LHCN-M2 (cell line): ENCODE data around the gene SLC35F3. TPM values are rescaled to one million over a fixed set of nuclear protein-coding genes. Genes with fewer than 3 reads are reported as not detected.

Source experiments
- DNase-seq: peaks from one replicate; pipeline ENCODE4 v3.0.0-alpha.2; 2012; ENCODE audit warnings: low read depth
- total RNA-seq: library from RNA; depleted of rRNA; stranded (reverse); fragments of >200 nt; gene quantifications from 2 replicates; pipeline ENCODE4 v1.2.3, GENCODE V29; 2014

The SLC35F3 gene
- total RNA-seq, 1 experiment from 2014 or later, result not detected

DNA sequence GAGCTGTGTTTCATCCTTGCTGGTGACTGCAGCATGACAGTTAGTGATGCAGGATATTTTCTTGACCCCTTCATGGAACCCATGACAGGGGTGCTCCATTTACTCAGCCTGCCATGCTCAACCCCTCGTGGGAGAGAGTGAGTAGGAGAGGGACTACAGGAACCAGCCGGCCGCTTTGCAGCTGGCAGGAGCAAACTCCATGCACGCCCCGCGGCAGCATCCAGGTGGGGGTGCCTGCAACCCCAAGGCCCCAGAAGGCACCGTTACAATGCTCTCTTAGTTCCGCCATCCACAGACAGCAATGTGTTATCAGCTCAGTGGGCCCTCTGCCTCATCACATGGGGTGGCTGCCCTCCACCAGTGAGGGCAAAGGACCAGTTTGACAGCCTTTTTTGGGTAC is 135.1 kb downstream of the SLC35F3 start:
- DNase-seq, result no peak

DNA sequence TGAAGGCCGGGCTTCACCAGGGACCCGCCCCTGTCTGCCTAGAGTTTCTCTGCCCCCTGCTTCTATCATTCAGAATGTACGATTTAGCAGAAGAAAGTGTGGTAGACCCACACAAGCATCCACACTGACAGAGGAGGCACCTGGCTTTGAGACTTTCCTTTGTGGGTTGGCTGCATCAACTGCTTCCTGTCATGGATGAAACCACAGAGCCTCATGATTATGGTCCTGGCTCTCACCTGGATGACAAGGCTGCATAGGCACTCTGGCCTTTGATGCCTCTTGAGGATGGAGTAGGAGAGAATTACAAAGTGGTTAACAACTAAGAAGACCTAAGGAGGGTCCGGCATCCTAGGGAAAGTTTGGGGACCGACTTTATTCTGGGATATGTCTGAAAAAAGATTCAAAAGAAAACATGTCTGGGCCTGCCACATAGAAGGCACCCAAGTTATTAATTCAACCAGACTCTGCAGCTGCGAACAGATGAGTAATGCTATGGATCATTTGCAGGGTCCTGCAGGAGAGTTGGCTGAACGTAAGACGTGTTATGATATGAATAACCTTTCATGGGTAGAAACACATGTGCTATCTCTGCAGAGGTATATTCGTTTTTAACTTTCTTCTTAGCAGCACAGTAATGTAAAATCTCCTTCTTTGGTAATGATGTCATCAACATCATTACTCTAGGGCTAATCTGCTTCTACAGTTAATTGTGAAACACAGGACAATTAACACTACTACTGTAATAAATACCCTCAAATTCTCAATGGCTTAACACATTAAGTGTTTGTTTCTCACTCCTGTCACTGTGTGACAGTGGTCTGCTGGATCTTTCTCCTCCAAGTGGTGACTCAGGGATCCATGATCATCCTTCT is 136.2 kb downstream of the SLC35F3 start:
- DNase-seq, result no peak

DNA sequence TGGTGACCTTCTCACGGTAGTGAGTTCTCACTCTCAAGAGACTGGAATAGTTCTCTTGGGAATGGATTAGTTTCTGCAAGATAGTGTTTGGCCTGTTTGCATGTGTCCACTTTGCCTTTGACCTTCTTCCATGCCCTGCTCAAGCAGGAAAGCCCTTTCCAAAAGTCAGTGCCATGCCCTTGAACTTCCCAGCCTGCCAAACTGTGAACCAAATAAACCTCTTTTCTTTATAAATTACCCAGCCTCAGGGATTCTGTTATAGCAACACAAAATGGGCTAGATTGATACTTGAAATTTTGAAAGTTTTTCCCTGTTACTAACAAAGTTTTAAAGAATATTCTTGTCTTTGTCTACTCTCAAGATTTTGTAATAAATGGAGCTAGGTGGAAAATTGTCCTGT is 139.6 kb downstream of the SLC35F3 start:
- DNase-seq, result no peak

DNA sequence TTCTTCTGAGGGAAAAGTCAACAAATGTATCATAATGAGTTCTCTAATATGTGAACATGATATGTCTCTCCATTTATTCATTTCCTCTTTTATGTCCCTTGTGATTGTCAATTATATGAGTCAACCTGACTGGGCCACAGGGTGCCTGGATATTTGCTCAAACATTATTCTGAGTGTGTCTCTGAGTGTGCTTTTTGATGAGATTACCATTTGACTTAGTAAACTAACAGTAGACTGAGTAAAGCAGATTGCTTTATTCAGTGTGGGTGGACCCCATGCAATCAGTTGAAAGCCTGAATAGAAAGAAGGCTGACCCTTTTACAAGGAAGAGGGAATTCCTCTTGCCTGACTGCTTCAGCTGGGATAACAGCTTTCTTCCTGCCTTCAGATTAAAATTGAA is 142.6 kb downstream of the SLC35F3 start:
- no peak for DNase-seq

DNA sequence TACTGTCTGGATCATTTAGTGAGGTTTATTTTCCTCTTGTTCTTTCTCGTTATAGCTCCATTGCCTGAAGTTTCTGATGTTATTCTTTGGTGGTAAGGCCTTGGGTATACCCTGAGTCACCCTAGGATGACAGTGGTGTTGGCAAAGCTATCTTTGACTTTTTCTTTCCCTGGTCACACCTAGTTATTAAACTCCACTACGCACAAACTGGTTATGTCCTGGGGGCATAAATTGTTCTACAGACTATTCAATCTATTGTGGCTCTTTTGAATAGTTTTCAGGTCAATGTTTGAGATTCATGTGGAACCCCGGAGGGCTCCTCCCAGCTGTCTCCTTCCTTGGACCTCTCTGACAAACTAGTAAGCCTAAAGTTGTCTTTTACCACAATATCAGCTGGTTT is 157.7 kb downstream of the SLC35F3 start:
- DNase-seq, result no peak

DNA sequence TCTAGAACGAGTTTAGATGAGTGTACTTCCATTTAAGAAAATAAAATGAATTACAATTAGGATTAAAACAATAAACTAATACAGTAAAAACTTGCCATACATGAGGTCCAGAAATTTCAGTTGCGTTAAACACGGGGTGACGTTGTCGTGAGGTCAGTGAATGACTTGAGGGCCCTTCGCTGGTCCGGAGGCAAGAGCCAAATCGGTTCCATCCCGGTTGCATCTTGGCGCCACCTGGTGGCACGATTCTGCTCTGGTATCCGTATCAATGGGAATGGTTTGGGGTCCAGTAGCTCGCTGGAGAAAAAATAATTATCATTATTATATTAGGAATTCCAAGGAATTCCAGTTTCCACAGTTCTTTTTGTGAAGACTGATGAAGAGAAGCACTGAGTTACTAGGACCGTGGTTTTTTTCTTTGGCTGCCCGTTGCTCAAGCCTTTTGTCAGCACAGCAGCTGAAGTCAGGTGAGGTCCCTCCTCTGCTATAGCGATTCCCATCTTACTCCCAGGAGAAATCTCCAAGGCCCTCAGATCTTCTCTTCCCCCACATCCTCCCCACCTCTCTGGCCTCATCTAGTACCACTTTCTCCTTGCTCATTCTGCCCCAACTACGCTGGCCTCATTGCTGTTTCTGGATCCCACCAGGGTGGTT is 161.4 kb downstream of the SLC35F3 start:
- peak; percentile 29 for DNase-seq

DNA sequence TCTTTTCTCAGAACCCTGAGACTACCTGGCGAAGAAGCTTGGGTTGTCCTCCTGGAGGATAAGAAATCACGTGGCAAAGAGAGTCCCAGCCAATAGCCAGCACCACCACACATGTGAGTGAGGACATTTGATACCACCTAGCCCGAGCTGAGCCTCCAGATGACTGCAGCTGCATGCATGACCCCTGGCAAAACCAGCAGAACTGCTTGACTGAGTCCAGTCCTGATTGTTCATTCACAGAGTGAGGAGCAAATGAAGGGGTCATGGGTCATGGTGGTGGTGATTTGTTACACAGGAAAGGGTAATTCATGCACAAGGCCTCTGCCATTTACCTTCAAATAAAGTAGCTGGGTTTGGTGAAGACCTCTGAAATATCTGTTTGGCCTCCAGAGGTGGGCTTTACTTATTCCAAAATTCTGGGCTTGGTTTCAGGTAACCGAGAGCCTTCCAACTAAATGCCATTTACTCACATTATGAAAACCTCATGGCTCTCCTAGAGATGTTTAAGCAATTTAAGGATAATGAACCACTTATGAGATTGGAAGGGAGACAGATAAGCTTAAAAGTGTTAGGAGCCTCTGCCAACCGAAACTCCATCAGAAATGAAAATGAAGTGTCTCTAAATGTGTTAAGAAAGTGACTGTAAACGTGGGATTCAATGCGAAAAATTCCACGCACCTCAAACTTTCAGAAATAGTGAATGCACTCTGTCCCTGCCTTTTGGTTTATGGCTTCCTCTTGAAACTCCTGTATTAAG is 163.3 kb downstream of the SLC35F3 start:
- DNase-seq, result no peak

DNA sequence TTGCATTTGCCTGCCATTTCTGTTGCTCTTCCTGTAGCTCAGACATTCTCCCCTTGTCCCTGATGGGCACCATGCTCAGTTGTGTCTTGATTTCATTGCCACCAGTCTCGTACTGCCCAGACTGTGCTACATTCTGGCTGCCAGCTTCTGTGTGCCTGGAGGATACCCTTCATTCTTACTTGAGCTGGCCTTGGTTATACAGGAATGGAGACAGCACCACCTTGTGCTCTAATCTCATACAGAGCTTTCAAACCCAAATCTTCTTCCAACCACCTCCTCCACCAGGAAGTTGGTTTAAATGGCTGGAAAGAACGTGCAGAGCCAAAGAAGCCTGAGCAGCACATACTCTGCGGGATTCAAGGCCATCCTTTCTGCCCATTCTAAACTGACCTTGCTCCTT is 165.3 kb downstream of the SLC35F3 start:
- no peak for DNase-seq

DNA sequence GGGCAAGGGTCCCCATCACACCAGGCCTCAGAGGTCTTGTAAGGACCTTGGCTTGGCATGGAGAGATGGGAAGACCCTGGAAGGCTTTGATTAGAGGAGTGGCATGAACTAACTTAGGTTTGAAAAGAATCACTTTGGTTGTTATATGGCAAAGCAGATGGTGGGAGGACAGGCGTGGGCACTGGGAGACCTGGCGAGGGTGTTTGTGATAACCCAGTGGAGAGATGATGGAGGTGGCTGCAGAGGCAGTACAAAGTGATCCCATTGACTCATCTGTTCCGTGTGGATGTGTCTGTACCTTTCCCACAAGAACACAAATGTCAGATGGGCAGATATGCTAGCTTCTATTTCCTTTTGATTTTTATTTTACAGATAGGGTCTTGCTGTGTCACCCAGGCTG is 168.3 kb downstream of the SLC35F3 start:
- no peak for DNase-seq

DNA sequence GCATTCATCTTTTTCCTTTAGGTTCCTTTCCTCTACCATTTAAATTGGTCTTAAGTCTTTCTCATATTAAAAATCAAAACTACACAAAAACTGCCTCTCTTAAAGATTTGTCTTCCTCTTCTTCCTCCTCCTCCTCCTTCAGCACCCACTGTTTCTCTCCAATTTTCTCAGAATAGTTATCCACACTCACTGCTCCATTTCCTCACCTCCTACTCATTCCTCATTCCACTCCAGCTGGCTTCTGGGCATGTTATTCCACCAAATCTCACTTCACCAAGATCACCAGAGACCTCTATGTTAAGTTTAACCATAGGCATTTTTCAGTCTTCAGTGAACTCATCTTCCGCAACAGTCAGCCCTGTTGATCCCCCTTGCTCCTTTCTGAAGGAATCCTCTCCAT is 173.7 kb downstream of the SLC35F3 start:
- DNase-seq, result no peak

DNA sequence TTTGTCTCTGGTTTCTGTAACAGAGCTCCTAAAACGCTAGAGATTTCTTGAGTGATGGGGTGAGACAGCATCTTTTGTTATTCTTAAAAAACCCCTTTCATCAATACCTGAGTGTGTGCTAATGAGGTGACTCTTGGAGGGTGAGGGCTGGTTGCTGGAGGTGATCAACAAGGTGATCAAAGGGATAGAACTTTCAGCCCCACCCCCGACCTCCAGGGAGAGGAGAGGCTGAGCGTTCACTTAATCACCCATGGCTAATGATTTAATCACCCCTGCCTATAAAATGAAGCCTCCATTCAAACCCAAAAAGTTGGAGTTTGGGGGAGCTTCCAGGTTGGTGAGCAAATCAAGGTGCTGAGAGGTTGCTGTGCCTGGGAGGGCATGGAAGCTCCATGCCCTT is 175.4 kb downstream of the SLC35F3 start:
- DNase-seq, result no peak

DNA sequence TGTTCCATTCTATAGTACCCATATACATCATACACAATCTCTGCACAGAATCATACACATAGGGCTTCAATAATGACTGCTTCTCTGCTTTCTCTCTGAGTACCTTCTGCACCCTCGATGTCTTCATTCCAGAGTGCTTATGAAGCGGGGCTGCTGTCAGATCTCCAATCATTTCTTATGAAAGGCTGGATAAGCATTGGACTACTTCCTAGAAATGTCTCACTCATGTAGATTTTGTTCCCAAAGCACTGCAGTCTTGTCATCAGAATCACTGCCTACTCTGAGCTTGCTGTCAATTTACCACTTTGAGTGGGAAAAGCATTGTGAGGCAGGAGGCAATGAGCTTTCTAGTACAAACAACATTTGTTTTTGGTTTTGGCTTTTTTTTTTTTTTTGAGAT is 179.0 kb downstream of the SLC35F3 start:
- no peak for DNase-seq

DNA sequence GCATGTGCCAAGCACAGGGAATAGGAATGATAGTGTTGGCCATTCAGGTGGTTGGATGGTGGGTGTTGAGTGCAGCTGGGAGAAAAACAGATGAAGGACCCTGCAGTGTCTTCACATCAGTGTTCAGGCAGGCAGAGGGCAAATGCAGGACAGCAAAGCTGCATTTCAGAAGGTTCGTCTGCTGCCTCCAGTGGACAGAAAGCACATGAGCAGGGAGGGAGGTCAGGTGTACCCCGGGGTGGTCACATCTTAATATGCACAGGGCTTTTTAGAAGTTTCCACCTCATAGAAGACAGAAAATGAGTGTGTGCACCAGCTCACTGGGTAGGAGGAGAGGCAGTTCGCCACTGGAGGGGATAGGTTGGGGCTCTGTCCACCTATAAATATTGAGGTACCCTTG is 184.9 kb downstream of the SLC35F3 start:
- DNase-seq, result no peak

DNA sequence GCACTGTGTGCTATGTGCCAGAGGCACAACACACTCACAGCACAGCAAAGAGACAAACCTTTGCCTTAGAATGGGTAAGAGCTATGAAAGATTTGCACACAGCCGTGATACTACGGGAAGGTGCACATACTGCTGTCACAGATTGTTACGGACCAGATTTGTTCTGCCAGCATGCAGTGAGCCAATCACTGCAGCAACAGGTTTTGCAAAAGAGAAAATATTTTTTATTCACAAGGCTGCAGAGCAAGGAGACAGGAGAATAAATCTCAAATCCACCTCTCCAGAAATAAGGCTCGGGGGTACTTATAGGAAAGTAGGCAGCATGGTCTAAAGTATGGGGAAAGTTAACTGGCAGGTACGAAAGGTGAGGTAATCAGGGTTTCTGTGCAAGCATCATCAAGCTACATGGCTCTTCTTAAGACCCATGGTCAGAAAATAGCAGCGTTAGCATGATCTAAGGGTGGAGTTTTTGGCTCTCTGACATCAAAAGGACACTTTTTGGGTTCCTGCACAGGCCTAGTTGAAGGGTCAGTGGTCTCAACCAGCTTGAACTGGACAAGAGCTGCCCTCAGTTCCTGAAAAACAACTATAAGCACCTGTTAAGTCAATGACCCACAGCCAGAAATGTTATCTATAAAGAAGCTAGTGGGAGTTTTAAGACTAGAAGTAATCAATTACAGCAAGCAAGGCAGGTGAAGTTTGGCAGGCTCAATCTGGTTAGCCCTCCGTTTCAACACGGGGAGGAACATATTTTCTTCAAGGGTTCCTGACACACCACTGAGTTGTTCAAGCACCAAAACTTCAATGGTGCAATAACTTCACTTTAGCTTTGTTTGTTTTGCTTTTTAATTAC is 186.0 kb downstream of the SLC35F3 start:
- no peak for DNase-seq

DNA sequence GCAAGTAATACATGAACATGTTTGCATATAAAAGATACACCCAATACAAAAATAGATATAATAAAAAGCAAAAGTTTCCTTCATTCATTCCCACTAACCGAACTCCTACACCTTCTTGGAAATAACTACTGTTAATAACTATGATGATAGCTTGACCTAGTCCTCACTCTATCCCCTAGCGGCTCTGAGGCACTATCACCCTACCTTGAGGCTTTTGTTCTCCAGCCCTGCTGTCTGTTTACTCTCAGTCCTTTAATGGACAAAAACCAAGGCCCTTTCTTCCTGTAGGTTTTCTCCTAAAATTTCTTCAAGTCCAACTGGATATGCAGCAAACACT is 186.6 kb downstream of the SLC35F3 start:
- no peak for DNase-seq

DNA sequence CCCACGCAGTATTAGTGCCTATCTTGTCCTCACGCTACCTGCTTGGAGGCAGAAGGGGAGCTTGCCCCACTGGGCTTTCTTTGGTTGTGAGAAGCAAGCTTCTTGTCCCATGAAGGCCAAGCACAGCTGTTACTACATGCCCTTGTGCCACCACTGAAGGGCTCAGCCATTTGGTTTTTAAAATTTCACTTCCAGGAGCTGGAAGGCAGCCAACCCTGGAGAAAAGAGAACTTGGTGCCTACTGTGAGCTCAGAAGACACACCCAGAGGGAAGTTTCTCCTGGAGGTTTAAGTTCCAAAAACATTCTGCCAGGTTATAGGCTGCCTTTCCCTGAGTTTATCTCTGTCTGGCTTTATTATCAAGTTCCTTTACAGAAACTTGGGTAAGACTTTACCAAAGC is 187.4 kb downstream of the SLC35F3 start:
- no peak for DNase-seq

DNA sequence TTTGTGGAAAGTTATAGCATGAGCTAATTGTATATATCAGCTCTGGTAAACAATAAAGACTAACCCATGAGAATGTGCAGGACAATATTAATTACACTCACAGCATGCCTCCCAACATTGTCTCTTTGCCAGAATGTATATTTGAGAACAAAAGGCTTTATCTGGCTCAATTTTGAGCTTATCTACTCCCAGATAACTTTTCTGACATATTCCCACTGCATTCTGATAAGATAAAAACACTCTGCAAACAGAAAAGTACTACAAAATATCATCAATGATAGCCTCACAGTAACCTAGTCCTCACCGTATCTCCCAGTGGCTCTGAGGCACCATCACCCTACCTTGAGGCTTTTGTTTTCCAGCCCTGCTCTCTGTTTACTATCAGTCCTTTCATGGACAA is 188.6 kb downstream of the SLC35F3 start:
- DNase-seq, result no peak

DNA sequence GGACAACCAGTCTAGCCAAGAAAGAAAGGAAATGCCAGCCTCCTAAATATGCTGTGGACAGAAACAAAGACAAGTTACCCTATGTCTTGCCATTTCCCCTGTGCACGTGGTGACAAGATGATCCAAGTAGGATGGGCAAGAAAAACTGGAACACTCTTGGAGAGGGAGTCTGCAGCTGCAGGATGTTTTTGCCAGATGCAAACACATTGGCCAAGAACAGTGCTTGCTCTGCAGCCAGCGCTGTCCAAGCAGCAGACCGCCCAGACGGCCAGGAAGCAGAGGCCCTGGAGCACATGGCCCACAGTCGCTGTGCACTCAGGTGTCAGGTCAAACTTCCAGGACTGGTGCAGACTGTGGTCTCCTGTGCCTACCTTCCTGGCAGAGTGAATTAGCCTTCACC is 189.3 kb downstream of the SLC35F3 start:
- DNase-seq, result no peak

DNA sequence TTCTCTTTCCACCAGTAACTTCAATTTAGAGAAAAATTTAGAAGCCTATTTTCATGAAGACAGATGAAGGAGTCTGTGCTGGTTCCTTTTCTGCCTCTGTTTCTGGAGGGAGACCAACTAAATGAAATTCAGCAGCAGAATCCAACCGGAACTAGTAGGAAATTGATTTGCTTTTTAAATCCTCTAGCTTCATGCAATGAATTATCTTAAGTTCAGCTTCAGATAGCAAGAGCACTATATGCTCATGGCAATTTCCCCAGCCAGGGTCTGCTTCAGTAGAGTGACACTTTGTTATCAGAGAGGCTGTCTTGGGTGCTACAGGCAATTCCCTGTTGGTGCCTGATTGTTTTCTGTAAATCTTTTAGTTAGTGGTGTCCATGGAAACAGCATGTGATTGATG is 189.7 kb downstream of the SLC35F3 start:
- DNase-seq, result no peak

DNA sequence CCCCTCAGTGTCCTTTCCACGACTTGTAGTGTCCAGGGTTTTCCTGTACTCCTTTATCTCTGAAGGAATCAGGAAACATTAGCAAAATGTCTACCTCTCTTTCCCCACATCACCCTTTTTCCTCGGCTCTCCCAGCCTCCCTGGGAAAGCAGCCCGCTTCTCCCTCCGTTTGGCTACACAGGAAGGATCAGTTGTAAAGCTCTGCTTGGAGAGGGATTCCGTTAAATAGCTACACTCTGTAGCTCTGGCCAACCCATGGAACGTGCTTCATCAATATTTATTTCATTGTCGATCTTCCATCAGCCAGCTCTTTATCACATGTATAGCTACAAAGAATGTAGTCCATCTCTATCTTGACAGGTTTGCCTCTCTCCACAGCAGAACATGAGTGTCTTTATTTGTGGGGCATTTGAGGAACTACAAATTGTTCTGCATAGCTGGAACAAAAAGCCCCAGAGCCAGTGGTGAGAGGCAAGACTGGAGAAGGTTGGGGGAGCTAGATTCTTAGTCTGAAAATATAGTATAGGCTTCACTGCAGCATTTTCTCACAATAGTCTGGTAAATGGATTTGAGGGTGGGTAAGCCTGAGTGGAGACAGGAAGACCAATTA is 191.8 kb downstream of the SLC35F3 start:
- no peak for DNase-seq

DNA sequence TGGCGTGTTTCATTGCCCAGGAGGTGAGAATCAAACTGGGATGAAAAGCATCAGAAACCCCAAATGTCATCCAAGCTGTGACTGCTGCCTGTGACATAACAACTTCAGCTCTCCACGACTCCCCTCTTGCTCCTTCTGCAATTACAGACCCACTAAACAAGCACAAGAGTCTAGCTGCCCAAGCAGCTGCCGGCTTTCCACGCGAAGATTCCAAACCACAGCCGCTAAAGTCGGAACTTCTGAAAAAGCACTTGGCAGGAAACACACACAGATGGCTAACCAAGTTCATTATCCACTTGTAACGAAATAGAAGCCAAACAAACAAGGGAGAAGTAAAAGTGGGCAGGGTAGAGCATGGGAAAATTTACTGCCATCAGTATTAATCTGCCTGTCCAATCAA is 198.1 kb downstream of the SLC35F3 start:
- no peak for DNase-seq
